Neuronal stem cell (in vitro differentiated cells): ENCODE results near the gene FAM124A.

Experiments used
- DNase-seq: peaks from one replicate; pipeline ENCODE4 v3.0.0-alpha.2; 2013; ENCODE audit warnings: low spot score
- H2AFZ ChIP-seq: one replicate; pipeline ENCODE4 v1.6.1; 2013; ENCODE audit warnings: mild to moderate bottlenecking, low read length, inconsistent platforms
- H2AK5ac ChIP-seq: 2 replicates; pipeline ENCODE4 v1.6.1; 2013; ENCODE audit warnings: low read depth, mild to moderate bottlenecking, inconsistent platforms, low read length, moderate library complexity, mixed read lengths
- H2BK120ac ChIP-seq: 2 replicates; pipeline ENCODE4 v1.6.1; 2013; ENCODE audit warnings: low read depth, mild to moderate bottlenecking, inconsistent platforms, low read length, moderate library complexity, mixed read lengths
- H2BK12ac ChIP-seq: one replicate; pipeline ENCODE4 v1.6.1; 2013; ENCODE audit warnings: low read length, inconsistent platforms
- H2BK15ac ChIP-seq: 2 replicates; pipeline ENCODE4 v1.6.1; 2013; ENCODE audit warnings: mild to moderate bottlenecking, low read length, inconsistent platforms, mixed read lengths
- H2BK5ac ChIP-seq: one replicate; pipeline ENCODE4 v1.6.1; 2013; ENCODE audit warnings: inconsistent platforms, mild to moderate bottlenecking, low read length, moderate library complexity
- H3K14ac ChIP-seq: one replicate; pipeline ENCODE4 v1.6.1; 2013; ENCODE audit warnings: low read length, inconsistent platforms
- H3K18ac ChIP-seq: 2 replicates; pipeline ENCODE4 v1.6.1; 2013; ENCODE audit warnings: low read length, inconsistent platforms
- H3K23ac ChIP-seq: 2 replicates; pipeline ENCODE4 v1.6.1; 2013; ENCODE audit warnings: low read depth, mild to moderate bottlenecking, mixed read lengths, low read length, inconsistent platforms; ENCODE audit not compliant: poor library complexity
- H3K27ac ChIP-seq: replicated peaks from 3 replicates; pipeline ENCODE4 v1.5.1; 2013; ENCODE audit warnings: low read length, inconsistent platforms
- H3K27me3 ChIP-seq, 3 experiments: 2 replicates each; pipeline ENCODE4 v1.6.1; 2013; ENCODE audit warnings: low read length in 3 of 3, mild to moderate bottlenecking in 2 of 3, inconsistent platforms in 1 of 3, low read depth in 1 of 3, mixed read lengths in 1 of 3, moderate library complexity in 1 of 3; ENCODE audit not compliant: control insufficient read depth in 3 of 3, insufficient read depth in 3 of 3
- H3K36me3 ChIP-seq, 2 donors: replicated peaks in 1 of 2; 2 replicates each; pipeline ENCODE4 v1.6.1; 2013; ENCODE audit warnings: low read length in 2 of 2; ENCODE audit not compliant: control insufficient read depth in 2 of 2, insufficient read depth in 2 of 2
- H3K4ac ChIP-seq: 2 replicates; pipeline ENCODE4 v1.6.1; 2013; ENCODE audit warnings: inconsistent platforms, mild to moderate bottlenecking, low read length, moderate library complexity
- H3K4me1 ChIP-seq, 2 donors: 1 replicate in 1 of 2; 2 replicates in 1 of 2; pipeline ENCODE4 v1.6.1; 2013; ENCODE audit warnings: low read length in 2 of 2, low read depth in 1 of 2; ENCODE audit not compliant: control insufficient read depth in 2 of 2, insufficient read depth in 1 of 2
- H3K4me2 ChIP-seq: one replicate; pipeline ENCODE4 v1.6.1; 2013; ENCODE audit warnings: mild to moderate bottlenecking, low read length, inconsistent platforms; ENCODE audit not compliant: insufficient read depth, poor library complexity, severe bottlenecking
- H3K4me3 ChIP-seq, 2 donors: 2 replicates each; pipeline ENCODE4 v1.5.1; 2013; ENCODE audit warnings: low read length in 2 of 2, mild to moderate bottlenecking in 2 of 2, inconsistent platforms in 1 of 2, moderate library complexity in 1 of 2
- H3K79me1 ChIP-seq: one replicate; pipeline ENCODE4 v1.6.1; 2013; ENCODE audit warnings: low read depth, mild to moderate bottlenecking, inconsistent platforms, low read length, moderate library complexity
- H3K9ac ChIP-seq: one replicate; pipeline ENCODE4 v1.6.1; 2013; ENCODE audit warnings: mild to moderate bottlenecking, low read depth, low read length, inconsistent platforms; ENCODE audit not compliant: poor library complexity
- H3K9me3 ChIP-seq, 2 donors: replicated peaks in 1 of 2; 2 replicates each; pipeline versions ENCODE3 to v1.6.1; 2013; ENCODE audit warnings: low read length in 2 of 2, mild to moderate bottlenecking in 2 of 2, inconsistent platforms in 1 of 2, low read depth in 1 of 2, mixed read lengths in 1 of 2, moderate library complexity in 1 of 2; ENCODE audit not compliant: control insufficient read depth in 2 of 2, insufficient read depth in 1 of 2
- H4K8ac ChIP-seq: one replicate; pipeline ENCODE4 v1.6.1; 2013; ENCODE audit warnings: low read depth, mild to moderate bottlenecking, inconsistent platforms, low read length, moderate library complexity
- H4K91ac ChIP-seq: one replicate; pipeline ENCODE4 v1.6.1; 2013; ENCODE audit warnings: low read length, low read depth, mild to moderate bottlenecking, inconsistent platforms; ENCODE audit not compliant: poor library complexity
- WGBS, 2 donors: extraction: QIAGEN DNeasy Blood & Tissue Kit; methylation state at CpG; one replicate each; pipeline ENCODE4 v1.1.7; 2013; ENCODE audit warnings: missing lambda C conversion rate in 2 of 2, mixed read lengths in 1 of 2; ENCODE audit not compliant: insufficient read length in 2 of 2, insufficient replicate concordance in 1 of 2; ENCODE audit errors: extremely low coverage in 2 of 2; 5-methylcytosine and 5-hydroxymethylcytosine counted together

Gene FAM124A

GRCh38 chr13:51246418-51247277 lies 24.4 kb downstream of the FAM124A start:
- Histone ChIP-seq H3K27me3 (no peaks in the 10 kb centered on the region), H3K36me3 (no peaks in the 10 kb centered on the region)
- no peak for DNase-seq

GRCh38 chr13:51249255-51249654 lies 27.1 kb downstream of the FAM124A start:
- H3K9me3 ChIP-seq = no peaks in the 10 kb centered on the region
- H2BK5ac ChIP-seq = no peak overlapping the region
- H3K36me3 ChIP-seq = peaks cover 0 to 1% of the 10 kb centered on the region in 2 donors
- no CpG with 5 or more reads among the region's 1 CpG for WGBS, 2 donors
- H2BK15ac ChIP-seq = no peak overlapping the region
- no peak overlapping the region for H2AK5ac ChIP-seq
- H3K18ac ChIP-seq = no peak overlapping the region
- H3K14ac ChIP-seq = no peak overlapping the region
- H2BK120ac ChIP-seq = no peak overlapping the region
- H3K23ac ChIP-seq = no peak overlapping the region
- no peak overlapping the region for H4K8ac ChIP-seq
- no peak overlapping the region for H2AFZ ChIP-seq
- no peak overlapping the region for H3K9ac ChIP-seq
- H3K4me1 ChIP-seq = peaks cover 5 to 19% of the 10 kb centered on the region in 2 donors
- H3K4me2 ChIP-seq = no peak overlapping the region
- no peak overlapping the region for H3K4ac ChIP-seq
- no peak overlapping the region for H3K27ac ChIP-seq
- no peak for DNase-seq
- no peaks in the 10 kb centered on the region for H3K27me3 ChIP-seq
- no peak overlapping the region for H2BK12ac ChIP-seq
- H3K79me1 ChIP-seq = no peaks in the 10 kb centered on the region
- no peak overlapping the region for H4K91ac ChIP-seq
- H3K4me3 ChIP-seq = no peak overlapping the region

More at GRCh38 chr13:51246418-51247277, 24.4 kb downstream of the FAM124A start:
- Histone ChIP-seq H3K4me2 (no peak overlapping the region), H3K23ac (peak overlapping the region; percentile 62), H3K14ac (no peak overlapping the region), H3K9ac (no peak overlapping the region), H2AFZ (no peak overlapping the region), H3K4me3 (no peak overlapping the region), H3K4ac (no peak overlapping the region), H3K27ac (no peak overlapping the region), H2BK15ac (peak overlapping the region; percentile 12), H3K79me1 (no peaks in the 10 kb centered on the region), H2BK5ac (peak overlapping the region; percentile 35), H2BK12ac (no peak overlapping the region), H3K9me3 (no peaks in the 10 kb centered on the region), H2AK5ac (peak overlapping the region; percentile 68), H4K91ac (no peak overlapping the region), H3K18ac (peak overlapping the region; percentile 63), H2BK120ac (no peak overlapping the region), H3K4me1 (peaks cover 28 to 30% of the 10 kb centered on the region in 2 donors), H4K8ac (no peak overlapping the region)
- no CpG with 5 or more reads among the region's 17 CpGs for WGBS, 2 donors

- Histone ChIP-seq H3K36me3 (peaks cover 0 to 1% of the 10 kb centered on the region in 2 donors), H2AK5ac (no peak overlapping the region), H3K4ac (no peak overlapping the region), H2BK120ac (no peak overlapping the region), H3K27ac (no peak overlapping the region), H3K4me3 (no peak overlapping the region), H3K18ac (no peak overlapping the region), H3K4me2 (no peak overlapping the region), H4K91ac (no peak overlapping the region), H3K23ac (no peak overlapping the region), H3K79me1 (no peaks in the 10 kb centered on the region), H4K8ac (no peak overlapping the region), H3K27me3 (no peaks in the 10 kb centered on the region), H2BK15ac (no peak overlapping the region), H2BK5ac (no peak overlapping the region), H3K9ac (no peak overlapping the region), H3K14ac (no peak overlapping the region), H2AFZ (no peak overlapping the region), H3K9me3 (no peaks in the 10 kb centered on the region), H2BK12ac (no peak overlapping the region), H3K4me1 (peaks cover 4 to 16% of the 10 kb centered on the region in 2 donors)
- DNase-seq = no peak
- WGBS, 2 donors = no CpG with 5 or more reads among the region's 4 CpGs
Observed at GRCh38 chr13:51249770-51250741, 27.9 kb downstream of the FAM124A start.

- H3K4me1 ChIP-seq = peaks cover 2 to 23% of the 10 kb centered on the region in 2 donors
- peak overlapping the region; percentile 56 for H3K9ac ChIP-seq
- no peak overlapping the region for H3K4me3 ChIP-seq
- no peak overlapping the region for H3K27ac ChIP-seq
- H3K79me1 ChIP-seq = no peaks in the 10 kb centered on the region
- H4K8ac ChIP-seq = no peak overlapping the region
- H3K36me3 ChIP-seq = peaks cover 0 to 1% of the 10 kb centered on the region in 2 donors
- no peak overlapping the region for H3K23ac ChIP-seq
- H4K91ac ChIP-seq = no peak overlapping the region
- DNase-seq = no peak
- H3K14ac ChIP-seq = no peak overlapping the region
- H3K4me2 ChIP-seq = no peak overlapping the region
- H2BK12ac ChIP-seq = no peak overlapping the region
- H3K9me3 ChIP-seq = no peaks in the 10 kb centered on the region
- H3K4ac ChIP-seq = no peak overlapping the region
- WGBS, 2 donors = no CpG with 5 or more reads among the region's 31 CpGs
- H2BK5ac ChIP-seq = no peak overlapping the region
- no peak overlapping the region for H2BK120ac ChIP-seq
- H2AK5ac ChIP-seq = no peak overlapping the region
- H3K27me3 ChIP-seq = no peaks in the 10 kb centered on the region
- H3K18ac ChIP-seq = no peak overlapping the region
- no peak overlapping the region for H2AFZ ChIP-seq
- H2BK15ac ChIP-seq = no peak overlapping the region
Observed at GRCh38 chr13:51251480-51251879, 29.3 kb downstream of the FAM124A start.
